GM12891 (cell line): ENCODE data around the gene LGR6.

Source experiments
- POLR2A ChIP-seq: IDR thresholded peaks from 2 replicates; pipeline ENCODE4 v1.6.1; 2011; ENCODE audit warnings: low read depth, low read length, control low read depth
- POLR2AphosphoS5 ChIP-seq: IDR thresholded peaks from 2 replicates; pipeline ENCODE4 v1.6.1; 2011; ENCODE audit warnings: low read depth, low read length, control low read depth
- TAF1 ChIP-seq: IDR thresholded peaks from 2 replicates; pipeline ENCODE4 v1.6.1; 2011; ENCODE audit warnings: low read depth, low read length, control low read depth

- no peak for TF ChIP-seq POLR2A
- TF ChIP-seq POLR2AphosphoS5: no peak
- TF ChIP-seq TAF1: no peak
Observed at GRCh38 chr1:202367271-202367670, 173.7 kb downstream of the LGR6 start.
